CD14-positive monocyte (primary cell): ENCODE data around the gene EPHB6. TPM values are rescaled to one million over a fixed set of nuclear protein-coding genes. Genes with fewer than 3 reads are reported as not detected.

Experiments used
- DNase-seq, 3 donors: peaks; one replicate each; pipeline ENCODE4 v3.0.0-alpha.2; 2011 to 2022
- H2AFZ ChIP-seq: 2 replicates; pipeline ENCODE4 v1.6.0; 2012; ENCODE audit warnings: mild to moderate bottlenecking, low read depth, low read length, inconsistent platforms; ENCODE audit not compliant: insufficient read depth, poor library complexity, severe bottlenecking
- H3K27ac ChIP-seq, 2 donors: 1 replicate in 1 of 2; 2 replicates in 1 of 2; pipeline ENCODE4 v1.5.1; 2012 to 2013; ENCODE audit warnings: low read length in 2 of 2, control low read depth in 1 of 2, inconsistent platforms in 1 of 2, low read depth in 1 of 2, mild to moderate bottlenecking in 1 of 2
- H3K27me3 ChIP-seq, 2 donors: one replicate each; pipeline versions ENCODE4 v1.6.0 to v1.6.1; 2011 to 2013; ENCODE audit warnings: low read length in 2 of 2; ENCODE audit not compliant: control insufficient read depth in 2 of 2, insufficient read depth in 2 of 2
- H3K36me3 ChIP-seq, 2 donors: replicated peaks in 1 of 2; 1 replicate in 1 of 2; 2 replicates in 1 of 2; pipeline versions ENCODE4 v1.5.1 to v1.6.1; 2012 to 2013; ENCODE audit warnings: low read length in 2 of 2, control low read depth in 1 of 2, inconsistent platforms in 1 of 2, mild to moderate bottlenecking in 1 of 2; ENCODE audit not compliant: insufficient read depth in 2 of 2, control insufficient read depth in 1 of 2
- H3K4me1 ChIP-seq, 2 donors: 1 replicate in 1 of 2; 2 replicates in 1 of 2; pipeline versions ENCODE4 v1.5.1 to v1.6.1; 2012 to 2013; ENCODE audit warnings: low read length in 2 of 2, control low read depth in 1 of 2, inconsistent platforms in 1 of 2, mild to moderate bottlenecking in 1 of 2, moderate library complexity in 1 of 2; ENCODE audit not compliant: insufficient read depth in 2 of 2, control insufficient read depth in 1 of 2
- H3K4me2 ChIP-seq: replicated peaks from 2 replicates; pipeline ENCODE3; 2012; ENCODE audit warnings: low read length, moderate library complexity, mild to moderate bottlenecking; ENCODE audit not compliant: poor library complexity, severe bottlenecking; ENCODE audit errors: extremely low read depth
- H3K4me3 ChIP-seq, 3 experiments: fragments of 200-600 bp in 1 of 3; sonication (generic) in 1 of 3; replicated peaks in 1 of 3; 1 replicate in 2 of 3; 2 replicates in 1 of 3; pipeline ENCODE4 v1.5.1; 2011 to 2013; ENCODE audit warnings: low read length in 3 of 3, mild to moderate bottlenecking in 3 of 3, control low read depth in 2 of 3, low read depth in 2 of 3, inconsistent platforms in 1 of 3, moderate library complexity in 1 of 3
- H3K79me2 ChIP-seq: 2 replicates; pipeline ENCODE4 v1.6.0; 2012; ENCODE audit warnings: mild to moderate bottlenecking, control low read depth, inconsistent platforms, low read length, moderate library complexity; ENCODE audit not compliant: insufficient read depth
- H3K9ac ChIP-seq: 2 replicates; pipeline ENCODE4 v1.6.0; 2017; ENCODE audit warnings: low read length, mild to moderate bottlenecking; ENCODE audit not compliant: insufficient read depth, poor library complexity, severe bottlenecking
- H3K9me3 ChIP-seq, 2 donors: replicated peaks in 1 of 2; 1 replicate in 1 of 2; 2 replicates in 1 of 2; pipeline versions ENCODE4 v1.5.1 to v1.6.1; 2012 to 2013; ENCODE audit warnings: low read length in 2 of 2, control low read depth in 1 of 2; ENCODE audit not compliant: control insufficient read depth in 1 of 2, insufficient read depth in 1 of 2
- H4K20me1 ChIP-seq: 2 replicates; pipeline ENCODE4 v1.6.0; 2012; ENCODE audit warnings: mild to moderate bottlenecking, low read length, control low read depth, moderate library complexity; ENCODE audit not compliant: insufficient read depth
- H3K27ac Mint-ChIP-seq, 7 donors: one replicate each; pipeline ENCODE4 v1.8.0; 2020; ENCODE audit warnings: mild to moderate bottlenecking in 7 of 7, mixed read lengths in 7 of 7, moderate library complexity in 6 of 7, inconsistent platforms in 2 of 7
- H3K27me3 Mint-ChIP-seq, 3 donors: one replicate each; pipeline ENCODE4 v1.8.0; 2021 to 2022; ENCODE audit warnings: low read depth in 3 of 3, mild to moderate bottlenecking in 3 of 3, mixed read lengths in 3 of 3, moderate library complexity in 3 of 3, inconsistent platforms in 1 of 3
- H3K36me3 Mint-ChIP-seq, 2 donors: one replicate each; pipeline ENCODE4 v1.8.0; 2020; ENCODE audit warnings: mixed read lengths in 2 of 2, inconsistent platforms in 1 of 2, mild to moderate bottlenecking in 1 of 2
- H3K4me1 Mint-ChIP-seq: one replicate; pipeline ENCODE4 v1.8.0; 2020; ENCODE audit warnings: mild to moderate bottlenecking, mixed read lengths
- H3K4me3 Mint-ChIP-seq, 2 donors: one replicate each; pipeline ENCODE4 v1.8.0; 2020; ENCODE audit warnings: mild to moderate bottlenecking in 2 of 2, mixed read lengths in 2 of 2, moderate library complexity in 1 of 2
- H3K9me3 Mint-ChIP-seq, 7 donors: one replicate each; pipeline ENCODE4 v1.8.0; 2020 to 2022; ENCODE audit warnings: mixed read lengths in 7 of 7, mild to moderate bottlenecking in 6 of 7, moderate library complexity in 6 of 7, inconsistent platforms in 2 of 7
- CTCF ChIP-seq: fragments of 200-600 bp; IDR thresholded peaks from one replicate; pipeline ENCODE4 v1.8.0; 2022; ENCODE audit warnings: antibody characterized with exemption, mild to moderate bottlenecking
- WGBS: methylation state at CpG from one replicate; pipeline ENCODE4 v1.1.5; 2013; ENCODE audit warnings: missing lambda C conversion rate; ENCODE audit not compliant: insufficient coverage; 5-methylcytosine and 5-hydroxymethylcytosine counted together
- intact Hi-C, 2 donors: fragments of 100-400 bp; cut with micrococcal nuclease; formaldehyde crosslinking; loops; one replicate each; pipeline versions ENCODE4 v1.15.0 to v1.15.1; 2023
- polyA plus RNA-seq, 3 donors: library from polyadenylated mRNA; depleted of rRNA in 1 of 3; unstranded in 2 of 3; stranded (reverse) in 1 of 3; fragments of 300-500 nt in 2 of 3; fragments of >200 nt in 1 of 3; fragmentation: Illumina TruSeq in 2 of 3; gene quantifications; 1 replicate in 2 of 3; 2 replicates in 1 of 3; pipeline ENCODE4 v1.2.3, GENCODE V29; 2012 to 2021

Gene EPHB6
- polyA plus RNA-seq, 3 donors, result 7.9 to 18.2 (median 9.3) TPM

GRCh38 chr7:142917447-142917846 lies 62.6 kb downstream of the EPHB6 start:
- H3K4me2 ChIP-seq, result no peak overlapping the region
- no peaks in the 10 kb centered on the region for H4K20me1 ChIP-seq
- H3K79me2 ChIP-seq, result no peaks in the 10 kb centered on the region
- TF ChIP-seq CTCF, result no peak
- no peak overlapping the region for H3K4me3 ChIP-seq
- H3K36me3 ChIP-seq, result no peaks in the 10 kb centered on the region
- WGBS, result 100% methylated on average over 2 of the region's 3 CpGs
- no peaks in the 10 kb centered on the region for H3K36me3 Mint-ChIP-seq
- H3K27ac Mint-ChIP-seq, result no peak overlapping the region
- no peak overlapping the region for H3K27ac ChIP-seq
- no peak overlapping the region for H3K4me3 Mint-ChIP-seq
- intact Hi-C loops, result no loop called here
- no peak overlapping the region for H3K9ac ChIP-seq
- no peaks in the 10 kb centered on the region for H3K27me3 ChIP-seq
- H2AFZ ChIP-seq, result no peak overlapping the region
- peaks cover 4 to 16% (median 5%) of the 10 kb centered on the region in 3 donors for H3K27me3 Mint-ChIP-seq
- no peaks in the 10 kb centered on the region for H3K9me3 ChIP-seq
- no peaks in the 10 kb centered on the region for H3K4me1 ChIP-seq
- peaks cover 0 to 2% (median 0%) of the 10 kb centered on the region in 7 donors for H3K9me3 Mint-ChIP-seq
- DNase-seq, result no peak
- H3K4me1 Mint-ChIP-seq, result peaks cover 7% of the 10 kb centered on the region

GRCh38 chr7:142918901-142919300 lies 64.0 kb downstream of the EPHB6 start:
- H3K27me3 Mint-ChIP-seq, result peaks cover 2 to 14% (median 2%) of the 10 kb centered on the region in 3 donors
- Histone ChIP-seq H3K4me1 (no peaks in the 10 kb centered on the region), H3K4me2 (no peak overlapping the region), H3K4me3 (no peak overlapping the region), H3K36me3 (no peaks in the 10 kb centered on the region), H2AFZ (no peak overlapping the region), H3K27ac (no peak overlapping the region), H4K20me1 (no peaks in the 10 kb centered on the region), H3K27me3 (no peaks in the 10 kb centered on the region), H3K9ac (no peak overlapping the region), H3K79me2 (no peaks in the 10 kb centered on the region), H3K9me3 (no peaks in the 10 kb centered on the region)
- peaks cover under 1% of the 10 kb centered on the region for H3K4me1 Mint-ChIP-seq
- no peaks in the 10 kb centered on the region for H3K36me3 Mint-ChIP-seq
- intact Hi-C loops, result no loop called here
- peaks cover 0 to 2% (median 0%) of the 10 kb centered on the region in 7 donors for H3K9me3 Mint-ChIP-seq
- no peak overlapping the region for H3K27ac Mint-ChIP-seq
- no peak for DNase-seq
- no peak for TF ChIP-seq CTCF
- WGBS, result no CpG with 5 or more reads among the region's 2 CpGs
- H3K4me3 Mint-ChIP-seq, result no peak overlapping the region
